Bronchial epithelial cell (primary cell): ENCODE results near the gene GRIK4. TPM values are rescaled to one million over a fixed set of nuclear protein-coding genes. Genes with fewer than 3 reads are reported as not detected.

Experiments used
- DNase-seq: peaks from one replicate; pipeline ENCODE4 v3.0.0-alpha.2; 2010; ENCODE audit warnings: low read depth
- FAIRE-seq: peaks from 2 replicates; lab custom pipeline; 2011; peaks lifted over from hg19 to GRCh38; lab: Jason Lieb, UNC
- H3K27me3 ChIP-seq: 2 replicates; pipeline ENCODE4 v1.5.1; 2011; ENCODE audit warnings: low read length; ENCODE audit not compliant: control insufficient read depth, insufficient read depth
- H3K36me3 ChIP-seq: 2 replicates; pipeline ENCODE4 v1.5.1; 2011; ENCODE audit warnings: low read length; ENCODE audit not compliant: control insufficient read depth, insufficient read depth
- H3K4me3 ChIP-seq: 2 replicates; pipeline ENCODE4 v1.5.1; 2011; ENCODE audit warnings: mild to moderate bottlenecking, low read depth, low read length, control low read depth
- CTCF ChIP-seq: IDR thresholded peaks from 2 replicates; pipeline ENCODE4 v1.5.1; 2011; ENCODE audit warnings: mild to moderate bottlenecking, moderate library complexity, low read length, control low read depth, inconsistent platforms; ENCODE audit not compliant: insufficient read depth, severe bottlenecking
- total RNA-seq: library from RNA; depleted of rRNA; stranded (reverse); fragments of >200 nt; gene quantifications from 2 replicates; pipeline ENCODE4 v1.2.1, GENCODE V29; 2014

GRIK4 gene
- total RNA-seq, 1 donor from 2014 or later, result not detected

- FAIRE-seq (no peak), DNase-seq (no peak)
- H3K36me3 ChIP-seq, result no peaks in the 10 kb centered on the region
- no peaks in the 10 kb centered on the region for H3K27me3 ChIP-seq
- no peak for TF ChIP-seq CTCF
- no peak overlapping the region for H3K4me3 ChIP-seq
Measured at GRCh38 chr11:120839846-120840402, 328.4 kb downstream of the GRIK4 start.

GRCh38 chr11:120840661-120841060, 329.1 kb downstream of the GRIK4 start:
- FAIRE-seq (no peak), DNase-seq (no peak)
- Histone ChIP-seq H3K4me3 (no peak overlapping the region), H3K36me3 (no peaks in the 10 kb centered on the region), H3K27me3 (no peaks in the 10 kb centered on the region)
- TF ChIP-seq CTCF, result no peak

- no peak overlapping the region for H3K4me3 ChIP-seq
- no peak for TF ChIP-seq CTCF
- no peaks in the 10 kb centered on the region for H3K27me3 ChIP-seq
Measured at GRCh38 chr11:120841074-120841473, 329.5 kb downstream of the GRIK4 start.

GRCh38 chr11:120842195-120842594, 330.6 kb downstream of the GRIK4 start:
- H3K27me3 ChIP-seq, result no peaks in the 10 kb centered on the region
- FAIRE-seq, result no peak
- H3K4me3 ChIP-seq, result no peak overlapping the region
- DNase-seq, result no peak
- TF ChIP-seq CTCF, result no peak
- H3K36me3 ChIP-seq, result no peaks in the 10 kb centered on the region

More at GRCh38 chr11:120841074-120841473, 329.5 kb downstream of the GRIK4 start:
- FAIRE-seq, result no peak
- no peak for DNase-seq
- H3K36me3 ChIP-seq, result no peaks in the 10 kb centered on the region

- FAIRE-seq, result no peak
- TF ChIP-seq CTCF, result no peak
- no peak for DNase-seq
- H3K27me3 ChIP-seq, result no peaks in the 10 kb centered on the region
- H3K36me3 ChIP-seq, result no peaks in the 10 kb centered on the region
- no peak overlapping the region for H3K4me3 ChIP-seq
Measured at GRCh38 chr11:120853435-120853834, 341.9 kb downstream of the GRIK4 start.

- H3K36me3 ChIP-seq, result no peaks in the 10 kb centered on the region
- no peak for TF ChIP-seq CTCF
- no peaks in the 10 kb centered on the region for H3K27me3 ChIP-seq
Measured at GRCh38 chr11:120854988-120855387, 343.4 kb downstream of the GRIK4 start.

More at GRCh38 chr11:120854988-120855387, 343.4 kb downstream of the GRIK4 start:
- H3K4me3 ChIP-seq, result no peak overlapping the region
- DNase-seq (no peak), FAIRE-seq (no peak)
